OCI-LY1 (cell line): ENCODE results near the gene SIRPA.

Experiments used
- EZH2 ChIP-seq: fragments of 200-600 bp; sonication (generic), shearing (Covaris generic); IDR thresholded peaks from 2 replicates; pipeline ENCODE4 v1.8.0; 2017; ENCODE audit warnings: borderline replicate concordance, mixed run types, mild to moderate bottlenecking, antibody characterized with exemption, low read length, moderate library complexity, mixed read lengths
- TF ChIP-seq, protein P1 (sequence below): fragments of 200-600 bp; sonication (generic), shearing (Covaris generic); IDR thresholded peaks from 2 replicates; pipeline ENCODE4 v1.5.1; 2017; ENCODE audit warnings: mild to moderate bottlenecking, antibody characterized with exemption, low read length, moderate library complexity, mixed read lengths

DNA sequence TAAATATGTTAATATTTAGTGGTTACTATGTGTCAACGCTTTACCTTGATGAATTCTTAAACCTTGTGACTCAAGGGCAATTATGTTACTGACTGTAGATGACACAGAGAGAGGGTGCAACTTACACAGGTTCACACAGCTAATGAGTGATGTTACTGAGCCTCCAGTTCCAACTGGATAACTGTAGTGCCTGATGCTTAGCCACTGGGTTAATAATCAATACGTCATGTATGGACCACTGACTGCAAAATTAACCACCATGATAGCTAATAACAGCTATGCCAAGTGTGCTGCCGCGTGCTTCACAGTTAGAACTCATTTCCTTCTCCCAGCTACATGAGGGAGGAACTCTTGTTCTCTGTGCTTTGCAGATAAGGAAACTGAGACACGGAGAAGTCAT, 45.4 kb downstream of the SIRPA start:
- TF ChIP-seq EZH2, result no peak
- TF ChIP-seq, protein P1, sequence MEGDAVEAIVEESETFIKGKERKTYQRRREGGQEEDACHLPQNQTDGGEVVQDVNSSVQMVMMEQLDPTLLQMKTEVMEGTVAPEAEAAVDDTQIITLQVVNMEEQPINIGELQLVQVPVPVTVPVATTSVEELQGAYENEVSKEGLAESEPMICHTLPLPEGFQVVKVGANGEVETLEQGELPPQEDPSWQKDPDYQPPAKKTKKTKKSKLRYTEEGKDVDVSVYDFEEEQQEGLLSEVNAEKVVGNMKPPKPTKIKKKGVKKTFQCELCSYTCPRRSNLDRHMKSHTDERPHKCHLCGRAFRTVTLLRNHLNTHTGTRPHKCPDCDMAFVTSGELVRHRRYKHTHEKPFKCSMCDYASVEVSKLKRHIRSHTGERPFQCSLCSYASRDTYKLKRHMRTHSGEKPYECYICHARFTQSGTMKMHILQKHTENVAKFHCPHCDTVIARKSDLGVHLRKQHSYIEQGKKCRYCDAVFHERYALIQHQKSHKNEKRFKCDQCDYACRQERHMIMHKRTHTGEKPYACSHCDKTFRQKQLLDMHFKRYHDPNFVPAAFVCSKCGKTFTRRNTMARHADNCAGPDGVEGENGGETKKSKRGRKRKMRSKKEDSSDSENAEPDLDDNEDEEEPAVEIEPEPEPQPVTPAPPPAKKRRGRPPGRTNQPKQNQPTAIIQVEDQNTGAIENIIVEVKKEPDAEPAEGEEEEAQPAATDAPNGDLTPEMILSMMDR, result no peak
